Esophagus muscularis mucosa (tissue), 4 donors: Measurements from ENCODE around the gene TBC1D24. TPM values are rescaled to one million over a fixed set of nuclear protein-coding genes. Genes with fewer than 3 reads are reported as not detected.

ENCODE experiments used
- DNase-seq: peaks from one replicate; pipeline ENCODE4 v3.0.0-alpha.2; 2017; ENCODE audit errors: extremely low spot score
- H3K27ac ChIP-seq, 4 donors: fragments of 200-600 bp; sonication (generic); replicated peaks in 1 of 4; 1 replicate in 3 of 4; 2 replicates in 1 of 4; pipeline ENCODE4 v1.5.1; 2016 to 2019; ENCODE audit warnings: mild to moderate bottlenecking in 1 of 4
- H3K27me3 ChIP-seq, 4 donors: fragments of 200-600 bp; sonication (generic); one replicate each; pipeline versions ENCODE4 v1.5.1 to v1.6.0; 2016 to 2019
- H3K36me3 ChIP-seq, 4 donors: fragments of 200-600 bp; sonication (generic); one replicate each; pipeline ENCODE4 v1.5.1; 2016 to 2019
- H3K4me1 ChIP-seq, 4 donors: fragments of 200-600 bp; sonication (generic); one replicate each; pipeline ENCODE4 v1.5.1; 2016 to 2019
- H3K4me3 ChIP-seq, 4 donors: fragments of 200-600 bp; sonication (generic); 1 replicate in 2 of 4; 2 replicates in 2 of 4; pipeline ENCODE4 v1.5.1; 2016 to 2019; ENCODE audit warnings: mild to moderate bottlenecking in 4 of 4, moderate library complexity in 1 of 4
- H3K9me3 ChIP-seq, 4 donors: fragments of 200-600 bp; sonication (generic); 1 replicate in 3 of 4; 2 replicates in 1 of 4; pipeline ENCODE4 v1.5.1; 2016 to 2019
- EP300 ChIP-seq: sonication (generic); formaldehyde crosslinking; IDR thresholded peaks from one replicate; pipeline ENCODE4 v1.6.1; 2017; ENCODE audit warnings: antibody characterized with exemption
- POLR2A ChIP-seq: fragments of 450-650 bp; IDR thresholded peaks from one replicate; pipeline ENCODE4 v1.6.1; 2017; ENCODE audit warnings: antibody characterized with exemption, moderate library complexity, mild to moderate bottlenecking, low read depth
- POLR2AphosphoS5 ChIP-seq, 2 donors: sonication (generic); formaldehyde crosslinking; IDR thresholded peaks; one replicate each; pipeline ENCODE4 v1.6.1; 2017; ENCODE audit warnings: antibody characterized with exemption in 2 of 2
- WGBS: methylation state at CpG from one replicate; pipeline ENCODE4 v1.1.5; 2018; 5-methylcytosine and 5-hydroxymethylcytosine counted together
- intact Hi-C: fragments of 100-400 bp; cut with DNase I; formaldehyde crosslinking; loops from one replicate; pipeline ENCODE4 v1.15.1; 2023
- total RNA-seq, 4 donors: library from RNA; depleted of rRNA; stranded (reverse); fragments of >200 nt; gene quantifications; one replicate each; pipeline versions ENCODE4 v1.1.0 to v1.2.1, GENCODE V29; 2016
- TF ChIP-seq, protein P1 (sequence below), 3 experiments: fragments of 200-600 bp in 2 of 3; fragments of 450-650 bp in 1 of 3; sonication (generic) in 2 of 3; IDR thresholded peaks; one replicate each; pipeline ENCODE4 v1.5.1; 2017 to 2019; ENCODE audit warnings: antibody characterized with exemption in 3 of 3, mild to moderate bottlenecking in 2 of 3, moderate library complexity in 1 of 3

The TBC1D24 gene
- total RNA-seq, 4 donors from 2014 or later: 7.0 to 14.1 (median 11.5) TPM

DNA sequence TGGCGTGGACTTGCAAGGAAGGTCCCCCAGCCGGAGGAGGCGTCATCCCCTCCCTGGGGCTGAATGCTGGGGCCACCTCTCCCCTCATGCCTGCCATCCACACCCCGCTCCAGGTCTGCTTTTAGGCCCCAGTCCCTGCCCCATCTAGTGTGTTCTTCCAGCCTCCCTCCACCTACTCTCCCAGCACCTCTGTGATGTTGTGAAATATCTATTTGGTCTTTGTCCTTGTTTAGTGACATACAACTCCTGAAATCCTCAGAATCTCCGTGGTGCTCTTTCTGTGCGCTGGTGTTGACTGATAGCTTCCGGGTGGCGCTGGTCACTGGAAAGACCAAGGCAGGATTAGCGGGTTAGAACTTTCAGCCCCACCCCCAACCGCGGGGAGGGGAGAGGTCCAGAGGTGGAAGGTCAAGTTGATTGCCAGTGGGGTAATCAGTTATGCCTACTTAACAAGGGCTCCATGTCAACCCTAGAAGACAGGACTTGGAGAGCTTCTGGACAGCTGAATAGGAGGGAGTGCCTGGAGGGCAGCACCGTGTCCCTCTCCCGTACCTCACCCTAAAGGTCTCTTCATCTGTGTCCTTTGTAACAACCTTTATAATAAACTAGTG is 10.1 kb downstream of the TBC1D24 start:
- 86% methylated on average over 13 of the region's 13 CpGs for WGBS
- H3K4me1 ChIP-seq: peaks cover 23 to 51% (median 37%) of the 10 kb centered on the region in 4 donors
- no peaks in the 10 kb centered on the region for H3K9me3 ChIP-seq
- peaks cover 0 to 9% (median under 1%) of the 10 kb centered on the region in 4 donors for H3K36me3 ChIP-seq
- no peak overlapping the region for H3K4me3 ChIP-seq
- H3K27ac ChIP-seq: no peak overlapping the region
- DNase-seq: no peak
- intact Hi-C loops: no loop called here
- TF ChIP-seq POLR2A (no peak), POLR2AphosphoS5 (IDR thresholded peaks at IDR 0.05) (no peak), EP300 (no peak)
- TF ChIP-seq, protein P1, sequence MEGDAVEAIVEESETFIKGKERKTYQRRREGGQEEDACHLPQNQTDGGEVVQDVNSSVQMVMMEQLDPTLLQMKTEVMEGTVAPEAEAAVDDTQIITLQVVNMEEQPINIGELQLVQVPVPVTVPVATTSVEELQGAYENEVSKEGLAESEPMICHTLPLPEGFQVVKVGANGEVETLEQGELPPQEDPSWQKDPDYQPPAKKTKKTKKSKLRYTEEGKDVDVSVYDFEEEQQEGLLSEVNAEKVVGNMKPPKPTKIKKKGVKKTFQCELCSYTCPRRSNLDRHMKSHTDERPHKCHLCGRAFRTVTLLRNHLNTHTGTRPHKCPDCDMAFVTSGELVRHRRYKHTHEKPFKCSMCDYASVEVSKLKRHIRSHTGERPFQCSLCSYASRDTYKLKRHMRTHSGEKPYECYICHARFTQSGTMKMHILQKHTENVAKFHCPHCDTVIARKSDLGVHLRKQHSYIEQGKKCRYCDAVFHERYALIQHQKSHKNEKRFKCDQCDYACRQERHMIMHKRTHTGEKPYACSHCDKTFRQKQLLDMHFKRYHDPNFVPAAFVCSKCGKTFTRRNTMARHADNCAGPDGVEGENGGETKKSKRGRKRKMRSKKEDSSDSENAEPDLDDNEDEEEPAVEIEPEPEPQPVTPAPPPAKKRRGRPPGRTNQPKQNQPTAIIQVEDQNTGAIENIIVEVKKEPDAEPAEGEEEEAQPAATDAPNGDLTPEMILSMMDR (IDR thresholded peaks at IDR 0.05): no peak
- H3K27me3 ChIP-seq: no peaks in the 10 kb centered on the region

DNA sequence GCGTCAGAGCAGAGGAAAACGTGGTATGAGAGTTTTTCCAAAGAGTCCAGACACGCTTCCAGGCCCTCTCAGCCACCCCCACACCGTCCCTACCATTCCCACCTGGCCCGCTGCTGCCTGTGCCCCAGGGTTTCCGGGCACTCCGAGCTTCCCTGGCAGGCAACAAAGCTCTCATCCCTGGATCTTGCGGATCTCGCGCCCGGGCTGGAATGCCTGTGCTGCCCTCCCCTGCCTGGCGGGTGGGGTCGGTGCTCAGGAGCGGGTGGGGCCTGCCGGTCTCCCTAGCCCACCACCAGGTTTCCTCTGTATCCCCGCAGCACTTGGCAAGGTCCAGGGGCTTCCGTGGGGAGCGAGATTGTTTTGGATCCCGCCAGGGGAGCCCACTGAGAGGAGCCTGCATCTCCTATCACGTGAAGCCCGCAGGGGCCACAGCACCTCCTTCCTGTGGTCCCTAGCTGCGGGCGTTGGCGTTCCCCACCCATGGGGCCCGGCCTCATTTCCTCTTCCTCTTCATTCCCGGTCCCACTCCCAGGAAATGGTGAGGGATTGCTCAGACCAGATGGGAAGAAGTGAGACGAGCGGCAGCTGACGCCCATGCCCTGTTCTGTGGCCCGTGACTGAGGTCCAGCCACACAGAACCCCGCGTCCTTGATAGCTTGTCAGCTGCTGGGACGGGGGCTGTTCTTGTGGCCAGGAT is 11.0 kb downstream of the TBC1D24 start:
- Histone ChIP-seq H3K4me1 (peaks cover 23 to 51% (median 37%) of the 10 kb centered on the region in 4 donors), H3K4me3 (no peak overlapping the region), H3K27ac (no peak overlapping the region), H3K9me3 (no peaks in the 10 kb centered on the region), H3K27me3 (no peaks in the 10 kb centered on the region), H3K36me3 (peaks cover 0 to 16% (median 5%) of the 10 kb centered on the region in 4 donors)
- no peak for DNase-seq
- WGBS: 77% methylated on average over 21 of the region's 33 CpGs
- TF ChIP-seq, protein P1 (IDR thresholded peaks at IDR 0.05): no peak
- TF ChIP-seq POLR2AphosphoS5 (IDR thresholded peaks at IDR 0.05) (no peak), POLR2A (no peak), EP300 (no peak)
- intact Hi-C loops: no loop called here

DNA sequence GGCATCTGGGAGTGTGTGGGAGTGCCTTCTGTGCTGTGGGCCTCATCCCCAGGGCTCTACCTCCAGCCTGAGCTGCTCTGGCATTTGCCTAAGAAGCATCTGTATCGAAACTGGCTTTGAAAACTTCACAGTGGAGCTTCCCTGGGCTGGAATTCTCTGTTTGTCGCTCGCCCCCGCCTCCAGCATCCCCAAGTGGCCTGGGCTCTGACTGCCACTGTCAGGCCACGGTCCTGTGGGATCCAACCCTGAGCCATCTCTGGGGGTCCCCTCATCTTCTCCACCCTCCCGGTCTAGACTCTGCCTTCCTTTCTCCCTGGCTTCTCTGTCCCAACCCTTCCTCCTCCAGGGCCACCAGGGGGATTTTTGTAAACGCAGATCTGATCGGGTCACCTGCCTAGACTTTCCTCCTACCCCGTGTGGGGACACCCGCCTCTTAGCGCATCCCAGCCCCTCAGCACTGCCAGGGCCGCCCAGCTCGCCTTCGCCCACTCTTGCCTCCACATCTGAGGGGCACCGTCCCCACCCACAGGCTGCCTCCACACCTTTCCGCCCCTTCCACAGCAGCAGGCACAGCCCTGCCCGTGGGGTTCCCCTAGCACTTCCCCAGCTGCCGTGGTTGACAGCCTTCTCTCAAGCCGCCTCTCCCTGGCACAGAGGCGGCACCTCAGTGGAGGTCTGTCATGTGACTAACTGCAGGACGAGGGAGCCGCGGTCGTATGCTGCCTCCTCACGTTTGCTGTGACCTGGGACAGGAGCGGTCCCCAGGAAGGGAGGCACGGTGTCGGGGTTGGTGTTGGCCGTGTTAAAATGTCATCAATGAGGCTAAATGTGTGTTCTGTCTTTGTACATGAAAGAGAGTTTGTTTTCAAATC is 12.0 kb downstream of the TBC1D24 start:
- 68% methylated on average over 26 of the region's 29 CpGs for WGBS
- Histone ChIP-seq H3K4me1 (peaks cover 23 to 51% (median 37%) of the 10 kb centered on the region in 4 donors), H3K27ac (no peak overlapping the region), H3K27me3 (no peaks in the 10 kb centered on the region), H3K36me3 (peaks cover 0 to 16% (median 5%) of the 10 kb centered on the region in 4 donors), H3K9me3 (no peaks in the 10 kb centered on the region), H3K4me3 (no peak overlapping the region)
- intact Hi-C loops: no loop called here
- TF ChIP-seq POLR2A: no peak
- no peak for TF ChIP-seq EP300
- TF ChIP-seq, protein P1 (IDR thresholded peaks at IDR 0.05): peak in 1 of 3 experiments; percentile 18
- TF ChIP-seq POLR2AphosphoS5 (IDR thresholded peaks at IDR 0.05): no peak
- DNase-seq: no peak

DNA sequence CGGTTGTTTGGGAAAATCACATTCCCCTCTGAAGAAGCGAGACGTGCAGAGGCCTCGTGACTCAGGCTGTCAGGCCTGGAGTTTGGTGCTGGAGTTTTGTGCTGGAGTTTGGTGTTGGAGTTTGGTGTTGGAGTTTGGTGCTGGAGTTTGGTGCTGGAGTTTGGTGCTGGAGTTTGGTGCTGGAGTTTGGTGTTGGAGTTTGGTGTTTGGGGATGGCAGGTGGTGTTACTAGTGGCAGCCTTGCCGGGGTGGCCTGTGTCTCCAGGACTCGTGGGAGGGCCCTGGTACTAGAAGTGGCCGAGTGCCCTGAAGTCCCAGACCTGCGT is 12.6 kb downstream of the TBC1D24 start:
- no peaks in the 10 kb centered on the region for H3K27me3 ChIP-seq
- peaks cover 0 to 16% (median 5%) of the 10 kb centered on the region in 4 donors for H3K36me3 ChIP-seq
- intact Hi-C loops: no loop called here
- H3K4me1 ChIP-seq: peaks cover 21 to 45% (median 32%) of the 10 kb centered on the region in 4 donors
- no peak overlapping the region for H3K4me3 ChIP-seq
- WGBS: 59% methylated on average over 4 of the region's 8 CpGs
- H3K9me3 ChIP-seq: no peaks in the 10 kb centered on the region
- no peak for TF ChIP-seq POLR2AphosphoS5 (IDR thresholded peaks at IDR 0.05)
- TF ChIP-seq, protein P1 (IDR thresholded peaks at IDR 0.05): no peak
- no peak for TF ChIP-seq EP300
- no peak for TF ChIP-seq POLR2A
- no peak overlapping the region for H3K27ac ChIP-seq
- DNase-seq: no peak
